CD4-positive, alpha-beta T cell treated with Interleukin-1 beta for 1 hour (primary cell): Measurements from ENCODE around the gene PNRC1.
A peak's percentile ranks its signal among the peaks of the same experiment; 100 is the strongest.
"Not testable (repeated sequence)": the region's sequence is repeated elsewhere in the genome, so short reads cannot be mapped to it uniquely, and the experiment has no call there.

Source experiments
- DNase-seq, 2 donors: peaks; one replicate each; pipeline ENCODE4 v3.0.0-alpha.2; 2020 to 2022

PNRC1 gene

DNA sequence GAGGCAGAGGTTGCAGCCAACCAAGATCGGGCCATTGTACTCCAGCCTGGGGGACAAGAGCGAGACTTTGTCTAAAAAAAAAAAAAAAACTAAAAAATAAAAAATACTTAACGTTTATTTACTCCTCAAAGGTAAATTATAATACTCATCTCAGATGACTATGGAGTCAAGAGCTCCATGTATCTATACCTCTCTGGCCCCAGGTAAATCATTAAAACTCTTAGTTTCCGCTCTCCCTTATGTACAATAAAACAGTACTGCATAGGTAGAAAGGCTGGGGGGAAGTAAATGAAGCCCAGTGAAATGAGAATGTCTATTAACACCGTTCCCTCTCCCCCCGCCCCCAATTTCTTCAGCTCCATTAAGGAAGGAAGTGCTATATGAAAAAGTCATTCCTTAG, 36.2 kb downstream of the PNRC1 start:
- DNase-seq = no peak

DNA sequence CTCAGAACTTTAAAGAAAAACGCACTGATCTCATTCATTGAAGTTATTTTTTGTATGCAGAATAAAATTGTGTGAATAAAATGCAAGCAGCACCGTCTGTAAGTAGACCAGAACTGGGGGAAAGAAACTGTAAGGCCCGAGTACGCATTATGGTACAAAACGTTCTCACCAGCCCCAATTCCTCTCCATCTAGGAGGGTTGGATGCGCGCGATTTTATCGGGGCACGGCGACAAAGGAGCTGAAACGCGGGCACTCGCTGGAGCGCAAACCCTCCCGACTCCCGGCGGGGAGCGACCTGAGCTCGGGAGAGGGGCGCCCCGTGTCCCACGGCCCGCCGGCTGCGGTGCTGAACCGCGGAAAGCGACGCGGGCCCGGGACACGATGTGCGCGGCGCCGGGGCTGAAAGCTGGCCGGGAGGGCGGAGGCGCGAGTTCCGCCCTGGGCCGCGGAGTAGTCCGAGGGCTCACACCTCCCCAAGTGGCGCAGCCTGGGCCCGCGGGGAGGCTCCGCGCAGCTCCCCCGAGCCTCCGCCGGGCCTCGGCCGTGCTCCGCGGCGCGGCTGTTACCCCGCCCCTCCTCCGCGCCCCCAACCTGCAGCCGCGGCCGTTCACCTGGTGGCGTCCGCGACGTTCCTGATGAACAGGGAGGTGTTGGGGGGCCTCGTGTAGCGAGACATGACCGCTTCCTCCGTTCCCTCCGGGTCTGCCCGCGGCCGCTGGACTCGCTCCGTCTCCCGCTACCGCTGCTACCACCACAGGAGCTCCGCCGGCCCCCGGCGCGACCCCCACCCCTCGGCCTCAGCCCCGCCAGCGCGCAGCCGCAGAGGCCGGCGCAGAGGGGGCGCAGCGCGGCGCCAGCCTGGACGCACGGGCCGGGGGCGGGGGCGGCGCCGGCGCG, 36.9 kb downstream of the PNRC1 start, which contains the start of gene SRSF12:
TSS of gene SRSF12 (minus strand) at position 861 of the 898 bp plus-strand sequence. CDS start at position 677, 184 bp downstream.
- peak; percentile 31 to 39 for DNase-seq

DNA sequence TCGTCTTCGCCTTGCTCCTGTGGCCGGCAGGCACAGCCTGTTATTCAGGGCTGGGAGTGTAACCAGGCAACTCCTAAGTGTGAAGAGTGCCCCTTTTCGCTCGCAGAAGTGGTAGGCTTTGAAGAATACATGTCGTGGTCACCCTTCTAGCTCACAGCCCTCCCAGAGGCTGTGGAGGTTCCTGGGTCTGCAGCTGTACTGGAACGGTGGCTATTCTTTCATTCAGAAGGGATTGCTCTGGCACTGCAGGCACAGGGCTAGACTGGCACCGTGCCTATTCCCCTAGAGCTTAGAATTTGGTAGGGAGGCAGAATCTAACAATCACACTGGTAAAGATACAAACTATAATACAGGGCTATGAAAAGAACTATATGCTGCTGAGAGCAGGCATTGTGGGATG, 38.4 kb downstream of the PNRC1 start:
- no peak for DNase-seq

GRCh38 chr6:89120371-89120770, 39.8 kb downstream of the PNRC1 start:
- no peak for DNase-seq

DNA sequence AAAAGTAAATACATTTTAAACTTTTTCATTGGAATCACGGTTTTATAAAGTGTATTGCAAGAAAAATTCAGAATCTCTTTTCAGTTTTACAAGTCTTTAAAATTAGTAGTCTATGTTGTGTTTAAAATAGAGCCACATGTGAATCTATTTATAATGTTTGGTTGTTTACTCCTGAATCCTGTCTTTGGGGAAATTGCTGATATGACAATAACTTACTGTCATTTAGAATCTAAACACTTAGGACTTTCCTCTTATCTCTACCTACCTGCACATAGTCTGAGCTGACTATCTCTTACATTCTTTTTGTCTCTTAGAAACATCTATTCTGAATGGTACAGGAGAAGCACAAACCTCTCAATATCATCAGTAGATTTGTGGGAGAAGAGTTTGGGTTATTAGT, 41.4 kb downstream of the PNRC1 start:
- no peak for DNase-seq

DNA sequence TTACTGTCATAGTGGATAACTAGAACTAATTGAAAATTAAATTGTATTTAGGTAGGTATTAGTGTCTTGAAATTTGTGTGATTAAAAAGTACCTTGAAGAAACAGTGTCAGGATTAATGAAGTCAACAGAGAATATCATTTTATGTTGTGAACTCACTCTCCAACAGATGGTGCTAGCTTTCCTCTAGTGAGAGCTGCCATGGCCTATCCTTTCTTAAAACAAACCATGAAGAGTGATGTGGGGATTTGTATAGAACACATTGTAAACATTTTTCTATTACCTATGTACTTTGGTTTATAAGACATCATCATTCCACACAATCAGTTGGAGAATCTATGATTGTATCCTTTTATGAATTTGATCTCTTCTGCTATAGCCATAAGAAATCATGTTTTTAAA, 42.1 kb downstream of the PNRC1 start:
- peak in 1 of 2 donors; percentile 36 for DNase-seq

GRCh38 chr6:89128256-89128671, 47.7 kb downstream of the PNRC1 start:
- not testable (repeated sequence) for DNase-seq

DNA sequence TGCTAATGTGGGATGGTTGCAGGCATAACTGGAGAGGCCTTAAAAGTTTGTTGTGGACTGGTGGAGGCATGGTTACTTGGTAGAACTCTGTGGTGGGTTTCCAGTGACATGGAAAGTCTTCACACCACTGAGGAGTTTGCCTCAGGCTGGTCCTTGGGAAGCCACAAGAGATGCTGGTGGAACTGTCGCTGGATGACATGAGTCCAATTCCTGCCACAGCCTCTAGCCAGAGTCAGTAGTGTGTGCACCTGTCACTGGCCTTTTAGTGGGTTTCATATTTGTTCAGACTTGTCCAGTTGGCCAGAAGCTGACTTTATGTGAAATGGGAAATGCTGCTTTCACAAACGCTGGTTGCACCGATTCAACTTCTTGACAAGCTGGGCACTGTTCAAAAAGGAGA, 51.0 kb downstream of the PNRC1 start:
- DNase-seq = no peak

DNA sequence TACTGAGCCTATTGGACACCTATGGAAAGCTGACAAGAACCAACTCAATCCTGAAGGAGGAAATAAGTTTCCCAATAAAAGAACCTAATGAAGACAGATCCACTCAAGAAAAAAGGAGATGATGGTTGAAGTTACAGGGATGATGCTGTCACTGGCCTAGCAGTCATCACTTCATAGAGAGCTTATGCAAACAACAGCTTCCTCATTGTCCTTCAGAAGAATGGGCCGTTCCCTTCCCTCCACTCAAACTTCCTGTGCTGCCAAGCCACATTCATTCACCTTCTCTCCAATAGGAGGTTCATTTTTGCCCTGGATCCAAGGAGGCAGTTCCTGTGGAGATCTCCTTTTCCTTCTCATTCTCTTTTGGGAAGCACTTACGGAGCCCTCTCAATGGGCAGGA, 51.5 kb downstream of the PNRC1 start:
- DNase-seq = no peak

DNA sequence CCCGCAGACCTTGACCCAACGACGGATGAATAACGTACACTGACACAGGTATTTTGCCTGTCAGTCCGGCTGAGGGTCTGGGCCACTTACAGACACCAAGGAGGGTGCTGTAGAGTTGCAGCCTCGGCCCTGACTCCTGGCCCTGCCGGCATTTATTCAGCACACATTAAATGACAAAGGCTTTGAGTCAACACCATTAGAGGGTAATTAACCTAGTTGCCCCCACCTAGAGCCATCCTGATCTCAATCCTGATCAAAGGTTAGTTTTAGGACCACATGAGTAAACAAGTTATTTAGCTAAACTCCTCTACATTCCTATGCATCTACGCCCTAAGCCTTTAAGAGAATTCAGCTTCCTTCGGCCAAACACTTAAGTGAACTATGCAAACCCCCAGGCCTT, 53.4 kb downstream of the PNRC1 start:
- no peak for DNase-seq

GRCh38 chr6:89134723-89135122, 54.2 kb downstream of the PNRC1 start:
- no peak for DNase-seq
